ENCODE results near the gene AVL9. TPM values are rescaled to one million over a fixed set of nuclear protein-coding genes. Genes with fewer than 3 reads are reported as not detected.
"Not testable (repeated sequence)": the region's sequence is repeated elsewhere in the genome, so short reads cannot be mapped to it uniquely, and the experiment has no call there.

AVL9 gene
- polyA plus RNA-seq, 1 of the 3 experiments (the other 2 are of a cell fraction) = 8.9 TPM

DNA sequence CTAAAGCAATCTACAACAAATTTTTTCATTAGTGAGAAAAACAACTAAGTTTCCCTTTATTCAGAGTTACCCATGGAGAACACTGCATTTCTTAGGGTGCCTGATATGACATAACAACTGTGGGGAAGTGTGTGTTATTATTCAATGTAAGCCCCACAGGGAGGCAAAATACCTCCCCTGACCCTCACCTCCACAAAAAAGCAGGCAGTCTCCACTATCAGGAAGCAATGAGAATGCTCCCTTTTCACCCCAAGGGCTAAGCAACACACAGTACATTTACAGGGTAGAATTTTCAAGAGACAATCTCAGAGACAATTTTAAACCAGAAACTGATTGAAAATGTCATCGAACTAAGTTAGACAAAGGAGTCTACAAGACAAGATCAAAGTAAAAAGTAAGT is 138.2 kb downstream of the AVL9 start:
- POLR2A ChIA-PET, H3K9ac ChIP-seq: not testable (repeated sequence)

DNA sequence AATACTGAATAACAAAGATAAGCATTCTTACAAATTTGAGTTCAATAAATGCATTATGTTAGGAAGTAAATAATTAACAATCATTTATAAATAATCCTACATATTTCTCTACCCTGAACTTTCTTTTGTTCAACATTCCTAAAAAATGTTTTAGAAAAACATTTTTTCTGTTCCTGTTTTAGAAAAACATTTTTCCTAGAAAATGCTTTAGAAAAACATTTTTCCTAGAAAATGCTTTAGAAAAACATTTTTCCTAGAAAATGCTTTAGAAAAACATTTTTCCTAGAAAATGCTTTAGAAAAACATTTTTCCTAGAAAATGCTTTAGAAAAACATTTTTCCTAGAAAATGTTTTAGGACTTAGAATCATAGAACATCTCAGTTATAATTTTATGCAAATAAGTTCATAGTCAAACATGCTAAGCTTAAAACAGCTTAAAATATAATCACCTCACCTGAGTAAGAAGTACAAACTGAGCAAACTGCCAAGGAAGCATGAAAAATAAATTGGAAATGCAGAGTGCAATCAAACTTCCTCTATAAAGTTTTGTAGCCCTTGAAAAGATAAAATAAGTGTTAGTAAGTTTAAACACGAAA is 139.6 kb downstream of the AVL9 start:
- H3K27me3 ChIP-seq (ENCODE audit: insufficient read depth); H3K4me1 ChIP-seq (ENCODE audit: control insufficient read depth in 1 of 2, insufficient read depth in 2 of 2, low read depth in 1 of 2, low read length in 1 of 2); H3K27ac ChIP-seq (ENCODE audit: low read depth in 2 of 2, low read length in 1 of 2); CTCF ChIA-PET; H2AFZ ChIP-seq (ENCODE audit: low read depth); H3K4me3 ChIP-seq (ENCODE audit: low read depth in 2 of 2, low read length in 1 of 2); H3K9me3 ChIP-seq; H3K79me2 ChIP-seq (ENCODE audit: insufficient read depth); DNase-seq; POLR2A ChIA-PET; H3K9ac ChIP-seq; H3K36me3 ChIP-seq (replicated peaks in 1 of 2; ENCODE audit: control insufficient read depth in 1 of 2, insufficient read depth in 2 of 2, low read length in 1 of 2); H3K4me2 ChIP-seq; H3F3A ChIP-seq (replicated peaks; ENCODE audit: insufficient read depth); H4K20me1 ChIP-seq (ENCODE audit: insufficient read depth); H3K9me2 ChIP-seq: not testable (repeated sequence)
- WGBS (ENCODE audit: low lambda C conversion rate) = 44% methylated on average over 1 of the region's 1 CpG

More for the DNA sequence above, 138.2 kb downstream of the AVL9 start:
- H3K36me3 ChIP-seq (replicated peaks in 1 of 2; ENCODE audit: control insufficient read depth in 1 of 2, insufficient read depth in 2 of 2, low read length in 1 of 2); H3K4me1 ChIP-seq (ENCODE audit: control insufficient read depth in 1 of 2, insufficient read depth in 2 of 2, low read depth in 1 of 2, low read length in 1 of 2); H2AFZ ChIP-seq (ENCODE audit: low read depth); DNase-seq; H3F3A ChIP-seq (replicated peaks; ENCODE audit: insufficient read depth); H3K79me2 ChIP-seq (ENCODE audit: insufficient read depth); H3K9me2 ChIP-seq; H3K4me2 ChIP-seq; H3K9me3 ChIP-seq; H4K20me1 ChIP-seq (ENCODE audit: insufficient read depth); H3K4me3 ChIP-seq (ENCODE audit: low read depth in 2 of 2, low read length in 1 of 2); CTCF ChIA-PET; H3K27me3 ChIP-seq (ENCODE audit: insufficient read depth); H3K27ac ChIP-seq (ENCODE audit: low read depth in 2 of 2, low read length in 1 of 2): not testable (repeated sequence)
- WGBS (ENCODE audit: low lambda C conversion rate) = no CpG with 5 or more reads among the region's 1 CpG

DNA sequence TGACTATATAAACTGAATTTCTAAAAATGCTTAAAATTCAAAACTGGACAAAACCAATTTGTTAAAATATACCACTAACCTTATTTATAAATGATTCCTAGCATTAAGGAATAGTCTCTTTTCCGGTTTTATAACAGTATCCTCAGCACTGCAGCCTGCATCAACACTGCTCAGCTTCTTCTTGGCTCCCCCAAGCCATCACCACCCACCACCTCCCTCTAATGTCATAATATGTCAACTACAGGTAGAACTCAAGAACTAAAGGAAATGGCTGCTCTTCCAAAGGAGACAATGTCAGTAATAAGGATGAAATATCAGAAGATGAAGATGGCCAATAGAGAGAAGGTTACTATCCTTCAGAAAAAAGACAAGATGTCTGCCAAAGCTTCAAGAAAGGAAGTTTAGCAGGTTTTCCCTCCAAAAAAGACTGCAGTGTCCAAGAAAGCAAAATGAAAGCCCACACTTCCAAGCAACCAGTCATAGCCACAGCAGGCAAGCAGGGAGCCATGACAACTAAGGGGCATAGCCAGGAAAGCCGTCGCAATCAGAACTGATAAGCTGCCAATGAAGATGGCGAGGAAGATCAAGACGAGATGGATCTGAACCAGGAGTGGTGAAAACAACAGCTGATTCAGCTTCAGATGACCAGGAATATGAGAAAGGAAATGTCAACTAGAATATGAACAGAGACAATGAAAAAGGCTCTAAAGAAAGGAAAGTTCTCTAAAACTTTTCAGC is 141.6 kb downstream of the AVL9 start:
- H3K9me2 ChIP-seq; H3K79me2 ChIP-seq (ENCODE audit: insufficient read depth); H4K20me1 ChIP-seq (ENCODE audit: insufficient read depth); H2AFZ ChIP-seq (ENCODE audit: low read depth); H3K4me2 ChIP-seq; POLR2A ChIA-PET; H3K4me3 ChIP-seq (ENCODE audit: low read depth in 2 of 2, low read length in 1 of 2); CTCF ChIA-PET; H3K27me3 ChIP-seq (ENCODE audit: insufficient read depth); H3K4me1 ChIP-seq (ENCODE audit: control insufficient read depth in 1 of 2, insufficient read depth in 2 of 2, low read depth in 1 of 2, low read length in 1 of 2); H3K9ac ChIP-seq; H3K9me3 ChIP-seq; H3F3A ChIP-seq (replicated peaks; ENCODE audit: insufficient read depth); H3K27ac ChIP-seq (ENCODE audit: low read depth in 2 of 2, low read length in 1 of 2); DNase-seq; H3K36me3 ChIP-seq (replicated peaks in 1 of 2; ENCODE audit: control insufficient read depth in 1 of 2, insufficient read depth in 2 of 2, low read length in 1 of 2): not testable (repeated sequence)
- WGBS (ENCODE audit: low lambda C conversion rate) = 94% methylated on average over 5 of the region's 5 CpGs

DNA sequence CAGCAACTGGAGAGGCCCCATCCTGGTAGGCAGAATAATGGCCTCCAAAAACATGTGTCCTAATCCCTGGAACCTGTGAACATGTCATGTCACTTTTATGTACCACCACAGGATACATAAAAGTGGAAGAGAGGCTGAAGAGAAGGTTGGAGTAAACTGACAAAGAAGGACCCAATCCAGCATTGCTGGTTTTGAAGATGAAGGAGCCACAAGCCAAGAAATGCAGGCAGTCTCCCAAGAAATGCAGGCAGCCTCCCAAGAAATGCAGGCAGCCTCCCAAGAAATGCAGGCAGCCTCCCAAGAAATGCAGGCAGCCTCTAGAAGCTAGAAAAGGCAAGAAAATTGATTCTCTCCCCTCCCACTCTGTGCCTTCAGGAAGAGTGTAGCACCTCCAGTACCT is 142.3 kb downstream of the AVL9 start:
- DNase-seq; H3K9ac ChIP-seq; CTCF ChIA-PET; H2AFZ ChIP-seq (ENCODE audit: low read depth); H3K36me3 ChIP-seq (replicated peaks in 1 of 2; ENCODE audit: control insufficient read depth in 1 of 2, insufficient read depth in 2 of 2, low read length in 1 of 2); H3K4me2 ChIP-seq; H3K4me1 ChIP-seq (ENCODE audit: control insufficient read depth in 1 of 2, insufficient read depth in 2 of 2, low read depth in 1 of 2, low read length in 1 of 2); H4K20me1 ChIP-seq (ENCODE audit: insufficient read depth); POLR2A ChIA-PET; H3K27me3 ChIP-seq (ENCODE audit: insufficient read depth); H3K27ac ChIP-seq (ENCODE audit: low read depth in 2 of 2, low read length in 1 of 2); H3K9me2 ChIP-seq; H3K4me3 ChIP-seq (ENCODE audit: low read depth in 2 of 2, low read length in 1 of 2); H3K79me2 ChIP-seq (ENCODE audit: insufficient read depth); H3K9me3 ChIP-seq; H3F3A ChIP-seq (replicated peaks; ENCODE audit: insufficient read depth): not testable (repeated sequence)

Other genes with a start within 250 kb of the AVL9 start
- 21.2 and 22.2 TPM in 2 replicates for gene LSM5, start 5.1 kb upstream of the AVL9 start, polyA plus RNA-seq (2012; rRNA removed)